HEK293 (cell line): Measurements from ENCODE around the gene SIRT1.
"Not testable (repeated sequence)": the region's sequence is repeated elsewhere in the genome, so short reads cannot be mapped to it uniquely, and the experiment has no call there.

Source experiments
- CTCF ChIA-PET: fragments of 350-600 bp; formaldehyde crosslinking; extraction: SDS; loops from one replicate; lab custom pipeline; 2021; ENCODE audit warnings: antibody characterized with exemption; lab: Yijun Ruan, JAX
- POLR2A ChIA-PET: fragments of 300-600 bp; formaldehyde crosslinking; extraction: SDS; loops from one replicate; lab custom pipeline; 2020; ENCODE audit warnings: antibody characterized with exemption, inconsistent platforms; lab: Yijun Ruan, JAX
- H3K27ac ChIP-seq: fragments of 200-500 bp; sonication (Bioruptor generic); 2 replicates; pipeline ENCODE4 v1.5.1; 2014; ENCODE audit warnings: low read depth, low read length, control low read depth, inconsistent platforms; ENCODE audit errors: extremely low read depth
- H3K36me3 ChIP-seq, 2 experiments: fragments of 200-500 bp in 1 of 2; sonication (Bioruptor generic) in 1 of 2; 1 replicate in 1 of 2; 2 replicates in 1 of 2; pipeline ENCODE4 v1.5.1; 2014 to 2017; ENCODE audit warnings: inconsistent platforms in 2 of 2, low read length in 2 of 2; ENCODE audit not compliant: control insufficient read depth in 2 of 2, insufficient read depth in 1 of 2
- H3K4me1 ChIP-seq: fragments of 200-500 bp; sonication (Bioruptor generic); 2 replicates; pipeline ENCODE4 v1.5.1; 2014; ENCODE audit warnings: mild to moderate bottlenecking, low read length, inconsistent platforms; ENCODE audit not compliant: control insufficient read depth, insufficient read depth
- H3K4me3 ChIP-seq: 2 replicates; pipeline ENCODE4 v1.5.1; 2011; ENCODE audit warnings: low read depth, mild to moderate bottlenecking, control low read depth, low read length, moderate library complexity
- H3K9me3 ChIP-seq: fragments of 200-500 bp; sonication (Bioruptor generic); 2 replicates; pipeline ENCODE4 v1.5.1; 2014; ENCODE audit warnings: low read depth, low read length, inconsistent platforms; ENCODE audit not compliant: control insufficient read depth, insufficient read depth
- ZNF2 ChIP-seq: fragments of 450-650 bp; formaldehyde crosslinking; IDR thresholded peaks from 2 replicates; pipeline ENCODE4 v1.5.1; 2016; ENCODE audit warnings: missing biosample characterization, missing genetic modification characterization

Gene SIRT1

GRCh38 chr10:67965456-67965855 lies 81.0 kb downstream of the SIRT1 start:
- no peak for TF ChIP-seq ZNF2
- TF ChIP-seq, all 188 proteins: peak for 0
- no peaks in the 10 kb centered on the region for H3K9me3 ChIP-seq
- no peak overlapping the region for H3K4me3 ChIP-seq
- POLR2A ChIA-PET, result no interaction called here
- H3K36me3 ChIP-seq, result peaks cover 5 to 19% of the 10 kb centered on the region in 2 experiments; a peak in 2 of 3 replicates
- no peak overlapping the region for H3K27ac ChIP-seq
- H3K4me1 ChIP-seq, result no peaks in the 10 kb centered on the region
- CTCF ChIA-PET, result no interaction called here

- H3K36me3 ChIP-seq, result peaks cover 5 to 15% of the 10 kb centered on the region in 2 experiments; a peak in 2 of 3 replicates
- CTCF ChIA-PET, H3K27ac ChIP-seq, H3K4me3 ChIP-seq, POLR2A ChIA-PET, H3K4me1 ChIP-seq, H3K9me3 ChIP-seq: not testable (repeated sequence)
Observed at GRCh38 chr10:67966035-67966434, 81.6 kb downstream of the SIRT1 start.
